HepG2 (cell line): ENCODE results near the gene FITM1. TPM values are rescaled to one million over a fixed set of nuclear protein-coding genes. Genes with fewer than 3 reads are reported as not detected.

Experiments
- MAFG ChIP-seq: sonication (generic); formaldehyde crosslinking; IDR thresholded peaks from 2 replicates; pipeline ENCODE4 v1.5.1; 2020; ENCODE audit warnings: mild to moderate bottlenecking, missing genetic modification reagents
- MLLT10 ChIP-seq: sonication (generic); formaldehyde crosslinking; IDR thresholded peaks from 2 replicates; pipeline ENCODE4 v1.4.0; 2020; ENCODE audit warnings: missing genetic modification reagents
- PCBP2 ChIP-seq: fragments of 200-400 bp; formaldehyde crosslinking; optimal IDR thresholded peaks from 2 replicates; pipeline ENCODE3; 2018; ENCODE audit warnings: low read length, low read depth; ENCODE audit not compliant: poor library complexity, severe bottlenecking
- PHF5A ChIP-seq: IDR thresholded peaks from one replicate; pipeline ENCODE4 v1.6.1; 2018; ENCODE audit warnings: low read depth, missing genetic modification reagents; ENCODE audit not compliant: unreplicated experiment
- SALL1 ChIP-seq: sonication (generic); formaldehyde crosslinking; IDR thresholded peaks from 2 replicates; pipeline ENCODE4 v1.8.0; 2022; ENCODE audit warnings: mild to moderate bottlenecking, missing genetic modification reagents
- TGIF2 ChIP-seq: IDR thresholded peaks from 2 replicates; pipeline ENCODE4 v1.6.1; 2016; ENCODE audit warnings: control low read depth, missing compliant biosample characterization
- TRIM22 ChIP-seq: fragments of 450-650 bp; IDR thresholded peaks from 2 replicates; pipeline ENCODE4 v1.6.1; 2017
- XRCC5 ChIP-seq: fragments of 200-400 bp; formaldehyde crosslinking; optimal IDR thresholded peaks from 2 replicates; pipeline ENCODE3; 2017; ENCODE audit warnings: mild to moderate bottlenecking, low read length
- ZBTB40 ChIP-seq, 2 experiments: fragments of 450-650 bp in 1 of 2; sonication (generic) in 1 of 2; formaldehyde crosslinking in 1 of 2; IDR thresholded peaks; 2 replicates each; pipeline versions ENCODE4 v1.6.1 to v1.8.0; 2016 to 2022; ENCODE audit warnings: antibody characterized with exemption in 1 of 2, mild to moderate bottlenecking in 1 of 2, missing genetic modification reagents in 1 of 2
- ZBTB8A ChIP-seq: sonication (generic); formaldehyde crosslinking; IDR thresholded peaks from 2 replicates; pipeline ENCODE4 v1.4.0; 2020; ENCODE audit warnings: mild to moderate bottlenecking, low read depth, missing genetic modification reagents, borderline replicate concordance
- ZFP41 ChIP-seq: sonication (generic); formaldehyde crosslinking; IDR thresholded peaks from 2 replicates; pipeline ENCODE4 v1.4.0; 2020; ENCODE audit warnings: mild to moderate bottlenecking, missing genetic modification reagents, borderline replicate concordance
- ZNF331 ChIP-seq: sonication (generic); formaldehyde crosslinking; IDR thresholded peaks from 2 replicates; pipeline ENCODE4 v1.4.0; 2020; ENCODE audit warnings: missing genetic modification reagents
- ZNF546 ChIP-seq: sonication (generic); formaldehyde crosslinking; conservative IDR thresholded peaks from 2 replicates; pipeline ENCODE4 v1.8.1; 2023; ENCODE audit warnings: mild to moderate bottlenecking, missing genetic modification reagents
- ZNF549 ChIP-seq: sonication (generic); formaldehyde crosslinking; IDR thresholded peaks from 2 replicates; pipeline ENCODE4 v1.5.0; 2020; ENCODE audit warnings: missing genetic modification reagents
- ZNF567 ChIP-seq: sonication (generic); formaldehyde crosslinking; IDR thresholded peaks from 2 replicates; pipeline ENCODE4 v1.8.1; 2023; ENCODE audit warnings: mild to moderate bottlenecking, missing genetic modification reagents, borderline replicate concordance
- polyA plus RNA-seq, 8 experiments: library from polyadenylated mRNA; depleted of rRNA in 3 of 8; stranded (reverse) in 7 of 8; unstranded in 1 of 8; fragments of >200 nt; fragmentation: Illumina TruSeq in 4 of 8; extraction: Trizol in 4 of 8; gene quantifications; 2 replicates each; pipeline versions ENCODE4 v1.2.1 to v1.2.3, GENCODE V29; 2011 to 2016; ENCODE audit warnings: low read depth in 4 of 8, missing spikeins in 1 of 8, mixed read lengths in 1 of 8; ENCODE audit not compliant: insufficient read depth in 1 of 8
- total RNA-seq, 5 experiments: library from RNA; depleted of rRNA; stranded (reverse); fragments of >200 nt; fragmentation: Illumina TruSeq; extraction: Trizol; gene quantifications; 2 replicates each; pipeline ENCODE4 v1.2.3, GENCODE V29; 2016; ENCODE audit warnings: low read depth in 1 of 5
- TF ChIP-seq, protein P1 (sequence below): sonication (generic); formaldehyde crosslinking; IDR thresholded peaks from 2 replicates; pipeline ENCODE4 v1.8.0; 2022; ENCODE audit warnings: missing genetic modification reagents, mild to moderate bottlenecking, moderate library complexity, borderline replicate concordance

Gene FITM1
- total and polyA plus RNA-seq, 2 of the 13 experiments (the other 11 are each of a cell fraction or from before 2014, with no cell fraction given), result 2.7 to 5.8 TPM

GRCh38 chr14:24145690-24146452 is 15.4 kb downstream of the FITM1 start (continued):
- TF ChIP-seq ZBTB40 (IDR thresholded peaks at IDR 0.05), result no peak
- TF ChIP-seq ZBTB40 (CRISPR knock-in tag; IDR thresholded peaks at IDR 0.05), result no peak
- TF ChIP-seq TGIF2 (CRISPR knock-in tag), result no peak
- TF ChIP-seq MAFG, result no peak
- no peak for TF ChIP-seq ZNF331
- peak; percentile 65; the same call in 1 of the 2 replicates for TF ChIP-seq ZFP41 (CRISPR knock-in tag)
- TF ChIP-seq PCBP2, result no peak
- no peak for TF ChIP-seq SALL1 (CRISPR knock-in tag)
- no peak for TF ChIP-seq ZNF546 (CRISPR knock-in tag)
- TF ChIP-seq ZNF567 (CRISPR knock-in tag), result 0 out of 2 replicates have a peak, but pooled peaks have one; percentile 26
- no peak for TF ChIP-seq ZNF549 (CRISPR knock-in tag)
- TF ChIP-seq, protein P1, sequence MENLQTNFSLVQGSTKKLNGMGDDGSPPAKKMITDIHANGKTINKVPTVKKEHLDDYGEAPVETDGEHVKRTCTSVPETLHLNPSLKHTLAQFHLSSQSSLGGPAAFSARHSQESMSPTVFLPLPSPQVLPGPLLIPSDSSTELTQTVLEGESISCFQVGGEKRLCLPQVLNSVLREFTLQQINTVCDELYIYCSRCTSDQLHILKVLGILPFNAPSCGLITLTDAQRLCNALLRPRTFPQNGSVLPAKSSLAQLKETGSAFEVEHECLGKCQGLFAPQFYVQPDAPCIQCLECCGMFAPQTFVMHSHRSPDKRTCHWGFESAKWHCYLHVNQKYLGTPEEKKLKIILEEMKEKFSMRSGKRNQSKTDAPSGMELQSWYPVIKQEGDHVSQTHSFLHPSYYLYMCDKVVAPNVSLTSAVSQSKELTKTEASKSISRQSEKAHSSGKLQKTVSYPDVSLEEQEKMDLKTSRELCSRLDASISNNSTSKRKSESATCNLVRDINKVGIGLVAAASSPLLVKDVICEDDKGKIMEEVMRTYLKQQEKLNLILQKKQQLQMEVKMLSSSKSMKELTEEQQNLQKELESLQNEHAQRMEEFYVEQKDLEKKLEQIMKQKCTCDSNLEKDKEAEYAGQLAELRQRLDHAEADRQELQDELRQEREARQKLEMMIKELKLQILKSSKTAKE (CRISPR knock-in tag), result no peak
- no peak for TF ChIP-seq TRIM22
- TF ChIP-seq MLLT10 (CRISPR knock-in tag), result no peak
- TF ChIP-seq ZBTB8A, result no peak
- no peak for TF ChIP-seq PHF5A (CRISPR knock-in tag)
- TF ChIP-seq XRCC5, result no peak
